Activated T-cell treated with anti-CD3 and anti-CD28 coated beads, Interleukin-2, amount 50 U/mL, for 4 hours (primary cell): ENCODE data around the gene NEK10. TPM values are rescaled to one million over a fixed set of nuclear protein-coding genes. Genes with fewer than 3 reads are reported as not detected.
"Not testable (repeated sequence)": the region's sequence is repeated elsewhere in the genome, so short reads cannot be mapped to it uniquely, and the experiment has no call there.

Experiments used
- ATAC-seq, 2 donors: fragments of 200-7000 bp; cut with Tn5 transposase; one replicate each; pipeline ENCODE4 v1.10.0; 2021
- DNase-seq: peaks from one replicate; pipeline ENCODE4 v3.0.0-alpha.2; 2020
- H3K27me3 Mint-ChIP-seq: one replicate; pipeline ENCODE4 v1.8.0; 2021; ENCODE audit warnings: low read depth, mixed read lengths
- H3K36me3 Mint-ChIP-seq: one replicate; pipeline ENCODE4 v1.8.0; 2022; ENCODE audit warnings: mixed read lengths; ENCODE audit not compliant: insufficient read depth
- H3K4me1 Mint-ChIP-seq: one replicate; pipeline ENCODE4 v1.8.0; 2021; ENCODE audit warnings: low read depth, mixed read lengths
- H3K4me3 Mint-ChIP-seq: one replicate; pipeline ENCODE4 v1.8.0; 2021; ENCODE audit warnings: mild to moderate bottlenecking, moderate library complexity, mixed read lengths
- H3K9me3 Mint-ChIP-seq: one replicate; pipeline ENCODE4 v1.8.0; 2021; ENCODE audit warnings: mixed read lengths
- total RNA-seq, 3 donors: library from RNA; stranded (reverse); gene quantifications; one replicate each; pipeline ENCODE4 v1.2.1, GENCODE V29; 2021

The NEK10 gene
- total RNA-seq, 3 donors from 2014 or later = 0.21 to 0.49 (median 0.28) TPM

GRCh38 chr3:27310688-27311087 lies 58.5 kb downstream of the NEK10 start:
- no peaks in the 10 kb centered on the region for H3K4me1 Mint-ChIP-seq
- ATAC-seq = no peak
- no peak for DNase-seq
- no peaks in the 10 kb centered on the region for H3K36me3 Mint-ChIP-seq
- no peak overlapping the region for H3K4me3 Mint-ChIP-seq
- H3K9me3 Mint-ChIP-seq = no peaks in the 10 kb centered on the region
- peaks cover 7% of the 10 kb centered on the region for H3K27me3 Mint-ChIP-seq

- no peak for ATAC-seq
- Mint-ChIP-seq H3K36me3 (peaks cover 2% of the 10 kb centered on the region), H3K27me3 (peaks cover 7% of the 10 kb centered on the region), H3K4me1 (no peaks in the 10 kb centered on the region), H3K4me3 (no peak overlapping the region), H3K9me3 (no peaks in the 10 kb centered on the region)
- DNase-seq = no peak
These were observed 61.6 kb downstream of the NEK10 start for GRCh38 chr3:27307566-27307965.

- peaks cover 13% of the 10 kb centered on the region for H3K9me3 Mint-ChIP-seq
- H3K36me3 Mint-ChIP-seq = peaks cover 18% of the 10 kb centered on the region
- DNase-seq (no peak), ATAC-seq (no peak)
- H3K4me1 Mint-ChIP-seq = no peaks in the 10 kb centered on the region
- no peak overlapping the region for H3K4me3 Mint-ChIP-seq
- H3K27me3 Mint-ChIP-seq = peaks cover 6% of the 10 kb centered on the region
These were observed 66.3 kb downstream of the NEK10 start for GRCh38 chr3:27302891-27303290.

- not testable (repeated sequence) for H3K4me1 Mint-ChIP-seq, H3K27me3 Mint-ChIP-seq, H3K4me3 Mint-ChIP-seq, ATAC-seq, DNase-seq
- H3K9me3 Mint-ChIP-seq = peaks cover 13% of the 10 kb centered on the region
- peaks cover 17% of the 10 kb centered on the region for H3K36me3 Mint-ChIP-seq
These were observed 70.2 kb downstream of the NEK10 start for GRCh38 chr3:27298981-27299380.

- H3K4me3 Mint-ChIP-seq = no peak overlapping the region
- H3K4me1 Mint-ChIP-seq = no peaks in the 10 kb centered on the region
- ATAC-seq = no peak
- no peaks in the 10 kb centered on the region for H3K36me3 Mint-ChIP-seq
- H3K27me3 Mint-ChIP-seq = no peaks in the 10 kb centered on the region
- peaks cover 7% of the 10 kb centered on the region for H3K9me3 Mint-ChIP-seq
- no peak for DNase-seq
These were observed 75.2 kb downstream of the NEK10 start for GRCh38 chr3:27293939-27294338.

- no peak overlapping the region for H3K4me3 Mint-ChIP-seq
- ATAC-seq = no peak
- H3K36me3 Mint-ChIP-seq = no peaks in the 10 kb centered on the region
- no peaks in the 10 kb centered on the region for H3K9me3 Mint-ChIP-seq
- DNase-seq = no peak
- no peaks in the 10 kb centered on the region for H3K4me1 Mint-ChIP-seq
- no peaks in the 10 kb centered on the region for H3K27me3 Mint-ChIP-seq
These were observed 78.4 kb downstream of the NEK10 start for GRCh38 chr3:27290760-27291159.

GRCh38 chr3:27289769-27290413 lies 79.3 kb downstream of the NEK10 start:
- no peak for ATAC-seq
- Mint-ChIP-seq H3K9me3 (no peaks in the 10 kb centered on the region), H3K36me3 (no peaks in the 10 kb centered on the region)

GRCh38 chr3:27287052-27287451 lies 82.1 kb downstream of the NEK10 start:
- no peak for ATAC-seq
- DNase-seq = no peak
- Mint-ChIP-seq H3K27me3 (no peaks in the 10 kb centered on the region), H3K36me3 (no peaks in the 10 kb centered on the region), H3K9me3 (peaks cover under 1% of the 10 kb centered on the region), H3K4me1 (no peaks in the 10 kb centered on the region), H3K4me3 (no peak overlapping the region)

More at GRCh38 chr3:27289769-27290413, 79.3 kb downstream of the NEK10 start:
- H3K27me3 Mint-ChIP-seq = no peaks in the 10 kb centered on the region
- no peaks in the 10 kb centered on the region for H3K4me1 Mint-ChIP-seq
- H3K4me3 Mint-ChIP-seq = no peak overlapping the region
- no peak for DNase-seq

- not testable (repeated sequence) for DNase-seq, H3K36me3 Mint-ChIP-seq, H3K9me3 Mint-ChIP-seq, H3K4me1 Mint-ChIP-seq, H3K27me3 Mint-ChIP-seq, ATAC-seq, H3K4me3 Mint-ChIP-seq
These were observed 82.7 kb downstream of the NEK10 start for GRCh38 chr3:27286467-27286866.

GRCh38 chr3:27285668-27286067 lies 83.5 kb downstream of the NEK10 start:
- no peak overlapping the region for H3K4me3 Mint-ChIP-seq
- no peaks in the 10 kb centered on the region for H3K4me1 Mint-ChIP-seq
- ATAC-seq = no peak
- no peaks in the 10 kb centered on the region for H3K27me3 Mint-ChIP-seq
- no peak for DNase-seq
- peaks cover 8% of the 10 kb centered on the region for H3K9me3 Mint-ChIP-seq
- peaks cover 3% of the 10 kb centered on the region for H3K36me3 Mint-ChIP-seq

- H3K27me3 Mint-ChIP-seq = no peaks in the 10 kb centered on the region
- H3K4me3 Mint-ChIP-seq = no peak overlapping the region
- no peaks in the 10 kb centered on the region for H3K4me1 Mint-ChIP-seq
- peaks cover 3% of the 10 kb centered on the region for H3K36me3 Mint-ChIP-seq
- peaks cover 8% of the 10 kb centered on the region for H3K9me3 Mint-ChIP-seq
- ATAC-seq (no peak), DNase-seq (no peak)
These were observed 87.5 kb downstream of the NEK10 start for GRCh38 chr3:27281671-27282150.

GRCh38 chr3:27279123-27279522 lies 90.1 kb downstream of the NEK10 start:
- Mint-ChIP-seq H3K36me3 (peaks cover 3% of the 10 kb centered on the region), H3K4me3 (no peak overlapping the region), H3K4me1 (no peaks in the 10 kb centered on the region), H3K9me3 (peaks cover 8% of the 10 kb centered on the region), H3K27me3 (no peaks in the 10 kb centered on the region)
- ATAC-seq = no peak
- no peak for DNase-seq

- DNase-seq (no peak), ATAC-seq (no peak)
- H3K27me3 Mint-ChIP-seq = no peaks in the 10 kb centered on the region
- no peak overlapping the region for H3K4me3 Mint-ChIP-seq
- peaks cover 3% of the 10 kb centered on the region for H3K36me3 Mint-ChIP-seq
- H3K9me3 Mint-ChIP-seq = peaks cover 8% of the 10 kb centered on the region
- no peaks in the 10 kb centered on the region for H3K4me1 Mint-ChIP-seq
These were observed 90.7 kb downstream of the NEK10 start for GRCh38 chr3:27278383-27279055.

- DNase-seq (no peak), ATAC-seq (no peak)
- Mint-ChIP-seq H3K4me1 (no peaks in the 10 kb centered on the region), H3K4me3 (no peak overlapping the region), H3K27me3 (peaks cover 1% of the 10 kb centered on the region), H3K36me3 (no peaks in the 10 kb centered on the region), H3K9me3 (no peaks in the 10 kb centered on the region)
These were observed 93.7 kb downstream of the NEK10 start for GRCh38 chr3:27275441-27275990.

GRCh38 chr3:27271890-27272289 lies 97.3 kb downstream of the NEK10 start:
- ATAC-seq (no peak), DNase-seq (no peak)
- H3K4me3 Mint-ChIP-seq = no peak overlapping the region
- peaks cover 4% of the 10 kb centered on the region for H3K27me3 Mint-ChIP-seq
- no peaks in the 10 kb centered on the region for H3K4me1 Mint-ChIP-seq
- no peaks in the 10 kb centered on the region for H3K36me3 Mint-ChIP-seq
- peaks cover 12% of the 10 kb centered on the region for H3K9me3 Mint-ChIP-seq
